ENCODE measurements around the gene BMP7. TPM values are rescaled to one million over a fixed set of nuclear protein-coding genes. Genes with fewer than 3 reads are reported as not detected.

Gene BMP7
- total RNA-seq, 4 donors from 2014 or later: under 0.01 to 13.3 (median 0.36) TPM

DNA sequence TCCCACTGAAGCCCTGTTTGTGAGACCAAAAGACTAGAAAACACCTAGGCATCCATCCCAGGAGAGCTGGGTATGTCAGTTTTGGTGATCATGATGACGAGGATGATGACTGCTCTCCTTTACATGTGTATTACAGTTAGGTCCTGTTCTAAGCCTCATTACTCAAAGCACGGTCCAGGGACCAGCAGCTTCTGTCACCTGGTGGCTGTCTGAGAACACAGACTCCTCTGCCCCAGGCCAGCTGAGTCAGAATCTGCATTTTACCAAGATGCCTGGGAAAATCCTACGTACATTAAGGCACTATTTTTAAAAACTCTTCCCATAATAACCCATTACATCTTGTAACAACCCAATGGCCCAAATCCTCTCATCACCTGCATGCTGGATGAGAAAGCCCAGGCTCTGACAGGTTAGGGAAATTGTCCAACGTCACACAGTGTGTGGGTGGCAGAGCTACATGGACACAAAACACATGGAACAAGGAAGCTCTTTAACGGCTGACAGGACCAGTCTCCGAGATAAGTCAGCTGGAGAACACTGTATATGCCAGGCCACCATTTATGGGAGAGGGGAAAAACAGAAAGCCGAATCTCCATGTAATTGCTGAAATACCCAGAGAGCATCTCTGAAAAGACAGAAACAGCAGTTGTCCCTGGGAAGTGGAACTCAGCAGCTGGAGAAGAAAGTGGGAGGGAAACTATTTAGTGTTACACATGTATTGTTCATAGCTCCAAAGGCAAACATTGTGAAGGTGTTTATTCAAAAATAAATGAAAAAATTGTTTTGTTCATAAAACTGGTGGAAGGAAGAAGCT lies 65.4 kb downstream of the BMP7 start:
- no peaks in the 10 kb centered on the region for H3K9me3 ChIP-seq
- no peaks in the 10 kb centered on the region for H3K27me3 ChIP-seq
- no peaks in the 10 kb centered on the region for H3K4me1 ChIP-seq
- TF ChIP-seq, protein P1, sequence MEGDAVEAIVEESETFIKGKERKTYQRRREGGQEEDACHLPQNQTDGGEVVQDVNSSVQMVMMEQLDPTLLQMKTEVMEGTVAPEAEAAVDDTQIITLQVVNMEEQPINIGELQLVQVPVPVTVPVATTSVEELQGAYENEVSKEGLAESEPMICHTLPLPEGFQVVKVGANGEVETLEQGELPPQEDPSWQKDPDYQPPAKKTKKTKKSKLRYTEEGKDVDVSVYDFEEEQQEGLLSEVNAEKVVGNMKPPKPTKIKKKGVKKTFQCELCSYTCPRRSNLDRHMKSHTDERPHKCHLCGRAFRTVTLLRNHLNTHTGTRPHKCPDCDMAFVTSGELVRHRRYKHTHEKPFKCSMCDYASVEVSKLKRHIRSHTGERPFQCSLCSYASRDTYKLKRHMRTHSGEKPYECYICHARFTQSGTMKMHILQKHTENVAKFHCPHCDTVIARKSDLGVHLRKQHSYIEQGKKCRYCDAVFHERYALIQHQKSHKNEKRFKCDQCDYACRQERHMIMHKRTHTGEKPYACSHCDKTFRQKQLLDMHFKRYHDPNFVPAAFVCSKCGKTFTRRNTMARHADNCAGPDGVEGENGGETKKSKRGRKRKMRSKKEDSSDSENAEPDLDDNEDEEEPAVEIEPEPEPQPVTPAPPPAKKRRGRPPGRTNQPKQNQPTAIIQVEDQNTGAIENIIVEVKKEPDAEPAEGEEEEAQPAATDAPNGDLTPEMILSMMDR (IDR thresholded peaks at IDR 0.05): no peak
- no peak for TF ChIP-seq POLR2A (IDR thresholded peaks at IDR 0.05)
- H3K27ac ChIP-seq: no peak overlapping the region
- H3K4me3 ChIP-seq: no peak overlapping the region
- H3K36me3 ChIP-seq: no peaks in the 10 kb centered on the region
- DNase-seq: no peak
- intact Hi-C loops (cut with DNase I; ENCODE audit: low total_unique reads): no loop called here

DNA sequence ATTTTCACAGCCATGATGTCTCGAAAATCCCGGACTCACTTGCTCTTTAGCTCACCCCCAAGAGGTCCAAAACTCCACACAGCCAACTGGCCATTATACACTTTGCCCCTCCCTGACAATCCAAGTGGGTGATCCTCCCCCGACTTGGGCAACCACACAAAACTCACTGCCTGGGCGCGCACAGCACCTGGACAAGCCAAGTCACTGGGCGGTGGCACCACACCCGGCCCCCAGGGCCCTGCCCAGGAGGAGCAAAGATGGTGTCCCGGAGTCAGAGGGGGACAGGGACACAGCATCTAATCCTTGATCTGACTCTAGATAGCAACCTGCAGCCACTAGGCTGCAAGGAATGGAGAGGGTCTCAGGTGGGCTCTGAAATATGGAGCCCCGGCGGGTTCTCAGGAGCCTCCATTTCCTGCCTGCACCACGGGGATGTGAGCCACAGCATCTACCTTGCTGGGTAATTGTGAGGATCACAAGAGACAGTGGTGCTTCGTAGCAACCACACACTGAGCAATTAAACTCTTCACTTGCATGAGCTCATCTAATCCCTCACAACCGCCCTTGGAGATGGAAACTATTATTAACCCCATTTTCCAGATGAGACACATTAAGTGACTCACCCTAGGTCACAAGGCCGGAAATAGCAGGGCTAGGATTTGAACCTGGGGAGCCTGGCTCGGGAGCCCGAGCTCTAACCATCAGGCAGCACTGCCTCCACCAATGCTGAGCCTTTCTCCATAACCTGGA lies 66.6 kb downstream of the BMP7 start:
- no peaks in the 10 kb centered on the region for H3K9me3 ChIP-seq
- no peak overlapping the region for H3K27ac ChIP-seq
- H3K4me1 ChIP-seq: no peaks in the 10 kb centered on the region
- intact Hi-C loops (cut with DNase I; ENCODE audit: low total_unique reads): no loop called here
- no peaks in the 10 kb centered on the region for H3K27me3 ChIP-seq
- DNase-seq: no peak
- TF ChIP-seq, protein P1 (IDR thresholded peaks at IDR 0.05): no peak
- no peak for TF ChIP-seq POLR2A (IDR thresholded peaks at IDR 0.05)
- no peak overlapping the region for H3K4me3 ChIP-seq
- no peaks in the 10 kb centered on the region for H3K36me3 ChIP-seq

GRCh38 chr20:57198132-57199072 lies 68.0 kb downstream of the BMP7 start:
- no peak overlapping the region for H3K4me3 ChIP-seq
- TF ChIP-seq, protein P1 (IDR thresholded peaks at IDR 0.05): no peak
- TF ChIP-seq POLR2A (IDR thresholded peaks at IDR 0.05): no peak
- no peaks in the 10 kb centered on the region for H3K4me1 ChIP-seq
- DNase-seq: no peak
- H3K36me3 ChIP-seq: no peaks in the 10 kb centered on the region
- no peak overlapping the region for H3K27ac ChIP-seq
- intact Hi-C loops (cut with DNase I; ENCODE audit: low total_unique reads): no loop called here
- H3K27me3 ChIP-seq: no peaks in the 10 kb centered on the region
- no peaks in the 10 kb centered on the region for H3K9me3 ChIP-seq

DNA sequence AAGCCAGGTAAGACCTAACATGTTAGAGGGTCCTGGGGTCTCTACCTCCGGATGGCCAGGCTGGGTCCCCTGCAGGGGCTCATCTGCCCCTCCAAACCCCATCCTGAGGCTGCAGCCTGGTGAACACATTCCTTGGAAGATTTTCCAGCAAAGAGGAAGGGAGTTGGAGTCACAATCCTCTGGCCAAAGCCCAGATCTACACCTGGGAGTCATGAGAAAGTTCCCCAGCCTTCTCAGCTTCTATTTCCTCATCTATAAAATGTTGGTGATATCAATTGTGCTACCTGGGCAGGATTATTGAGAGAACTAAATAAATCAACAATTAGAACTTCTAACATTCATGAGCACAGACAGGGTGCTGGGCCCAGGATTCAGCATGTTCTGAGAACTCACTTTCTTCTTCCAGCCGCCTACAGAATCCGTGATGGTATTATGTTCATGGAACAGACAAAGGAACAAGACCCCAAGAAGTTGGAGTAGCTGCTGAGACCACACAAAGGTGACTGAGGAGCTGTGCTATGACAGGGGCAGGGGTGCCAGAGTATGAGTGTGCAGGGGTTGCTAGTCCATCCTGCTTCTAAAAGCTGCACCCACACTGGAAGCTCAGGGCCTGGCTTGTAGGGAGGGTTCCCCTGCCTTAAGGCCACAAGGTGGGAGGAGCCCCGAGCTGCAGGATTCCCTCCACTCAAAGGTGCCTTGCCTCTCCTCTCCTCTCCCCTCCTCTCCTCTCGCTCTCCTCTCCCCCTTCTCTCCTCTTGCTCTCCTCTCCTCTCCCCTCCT lies 68.9 kb downstream of the BMP7 start:
- no peaks in the 10 kb centered on the region for H3K4me1 ChIP-seq
- intact Hi-C loops (cut with DNase I; ENCODE audit: low total_unique reads): no loop called here
- no peaks in the 10 kb centered on the region for H3K36me3 ChIP-seq
- H3K4me3 ChIP-seq: no peak overlapping the region
- TF ChIP-seq, protein P1 (IDR thresholded peaks at IDR 0.05): no peak
- TF ChIP-seq POLR2A (IDR thresholded peaks at IDR 0.05): no peak
- no peak for DNase-seq
- no peaks in the 10 kb centered on the region for H3K9me3 ChIP-seq
- no peaks in the 10 kb centered on the region for H3K27me3 ChIP-seq
- H3K27ac ChIP-seq: no peak overlapping the region

Data from uterus (tissue), 4 donors.